Inflammatory macrophage (primary cell): ENCODE measurements around the gene DLG1.

Source experiments
- DNase-seq, 2 donors: peaks; one replicate each; pipeline ENCODE4 v3.0.0-alpha.2; 2020 to 2022

Gene DLG1

GRCh38 chr3:196994056-196994455 is 304.4 kb downstream of the DLG1 start:
- no peak for DNase-seq
